ENCODE measurements around the gene PLA2G2E.

DNA sequence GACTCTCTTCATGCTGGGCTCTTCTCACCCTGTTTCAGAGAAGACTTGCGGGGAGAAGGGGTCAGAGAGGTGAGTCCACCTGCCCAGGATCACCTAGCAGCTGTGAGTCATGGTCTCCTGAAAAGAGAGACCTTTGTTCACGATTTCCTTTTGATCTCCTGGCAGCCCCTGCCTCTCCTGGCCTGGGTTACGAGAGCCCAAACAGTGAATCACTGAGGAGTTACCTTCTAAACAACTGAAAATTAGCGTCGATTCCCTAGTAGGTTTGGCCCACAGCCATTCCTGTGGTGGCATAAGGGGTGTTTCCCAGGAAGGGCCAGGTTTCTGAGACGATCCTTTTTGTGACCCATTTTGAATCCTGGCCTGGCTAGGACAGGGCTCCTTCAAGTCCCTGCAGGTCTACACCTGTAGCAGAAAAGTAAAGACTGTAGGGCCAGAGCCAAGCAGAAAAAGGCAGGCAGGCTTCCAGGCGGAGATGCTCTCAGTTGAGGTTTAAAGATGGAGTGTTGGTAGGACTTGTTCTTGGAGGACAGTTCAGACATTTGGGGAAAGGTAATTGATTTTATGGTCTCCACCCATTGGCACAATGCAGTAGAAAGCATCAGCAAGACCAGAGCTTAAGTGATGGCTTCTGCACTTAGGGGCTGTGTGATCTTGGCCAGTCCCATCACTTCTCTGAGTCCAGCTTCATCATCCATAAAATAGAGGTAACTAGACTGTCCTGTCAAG lies 2.1 kb upstream of the PLA2G2E start:
- TF ChIP-seq YY1 (IDR thresholded peaks at IDR 0.05) = no peak
- TF ChIP-seq, protein P1, sequence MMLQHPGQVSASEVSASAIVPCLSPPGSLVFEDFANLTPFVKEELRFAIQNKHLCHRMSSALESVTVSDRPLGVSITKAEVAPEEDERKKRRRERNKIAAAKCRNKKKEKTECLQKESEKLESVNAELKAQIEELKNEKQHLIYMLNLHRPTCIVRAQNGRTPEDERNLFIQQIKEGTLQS (IDR thresholded peaks at IDR 0.05) = no peak
- TF ChIP-seq JUND (IDR thresholded peaks at IDR 0.05) = no peak
- TF ChIP-seq, protein P2, sequence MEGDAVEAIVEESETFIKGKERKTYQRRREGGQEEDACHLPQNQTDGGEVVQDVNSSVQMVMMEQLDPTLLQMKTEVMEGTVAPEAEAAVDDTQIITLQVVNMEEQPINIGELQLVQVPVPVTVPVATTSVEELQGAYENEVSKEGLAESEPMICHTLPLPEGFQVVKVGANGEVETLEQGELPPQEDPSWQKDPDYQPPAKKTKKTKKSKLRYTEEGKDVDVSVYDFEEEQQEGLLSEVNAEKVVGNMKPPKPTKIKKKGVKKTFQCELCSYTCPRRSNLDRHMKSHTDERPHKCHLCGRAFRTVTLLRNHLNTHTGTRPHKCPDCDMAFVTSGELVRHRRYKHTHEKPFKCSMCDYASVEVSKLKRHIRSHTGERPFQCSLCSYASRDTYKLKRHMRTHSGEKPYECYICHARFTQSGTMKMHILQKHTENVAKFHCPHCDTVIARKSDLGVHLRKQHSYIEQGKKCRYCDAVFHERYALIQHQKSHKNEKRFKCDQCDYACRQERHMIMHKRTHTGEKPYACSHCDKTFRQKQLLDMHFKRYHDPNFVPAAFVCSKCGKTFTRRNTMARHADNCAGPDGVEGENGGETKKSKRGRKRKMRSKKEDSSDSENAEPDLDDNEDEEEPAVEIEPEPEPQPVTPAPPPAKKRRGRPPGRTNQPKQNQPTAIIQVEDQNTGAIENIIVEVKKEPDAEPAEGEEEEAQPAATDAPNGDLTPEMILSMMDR (IDR thresholded peaks at IDR 0.05; ENCODE audit: low read depth, low read length, missing input control) = no peak
- no peak for TF ChIP-seq EGR1 (IDR thresholded peaks at IDR 0.05; ENCODE audit: low read depth in 2 of 2)
- TF ChIP-seq, protein P3, sequence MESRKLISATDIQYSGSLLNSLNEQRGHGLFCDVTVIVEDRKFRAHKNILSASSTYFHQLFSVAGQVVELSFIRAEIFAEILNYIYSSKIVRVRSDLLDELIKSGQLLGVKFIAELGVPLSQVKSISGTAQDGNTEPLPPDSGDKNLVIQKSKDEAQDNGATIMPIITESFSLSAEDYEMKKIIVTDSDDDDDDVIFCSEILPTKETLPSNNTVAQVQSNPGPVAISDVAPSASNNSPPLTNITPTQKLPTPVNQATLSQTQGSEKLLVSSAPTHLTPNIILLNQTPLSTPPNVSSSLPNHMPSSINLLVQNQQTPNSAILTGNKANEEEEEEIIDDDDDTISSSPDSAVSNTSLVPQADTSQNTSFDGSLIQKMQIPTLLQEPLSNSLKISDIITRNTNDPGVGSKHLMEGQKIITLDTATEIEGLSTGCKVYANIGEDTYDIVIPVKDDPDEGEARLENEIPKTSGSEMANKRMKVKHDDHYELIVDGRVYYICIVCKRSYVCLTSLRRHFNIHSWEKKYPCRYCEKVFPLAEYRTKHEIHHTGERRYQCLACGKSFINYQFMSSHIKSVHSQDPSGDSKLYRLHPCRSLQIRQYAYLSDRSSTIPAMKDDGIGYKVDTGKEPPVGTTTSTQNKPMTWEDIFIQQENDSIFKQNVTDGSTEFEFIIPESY (IDR thresholded peaks at IDR 0.05) = no peak
- TF ChIP-seq, protein P4, sequence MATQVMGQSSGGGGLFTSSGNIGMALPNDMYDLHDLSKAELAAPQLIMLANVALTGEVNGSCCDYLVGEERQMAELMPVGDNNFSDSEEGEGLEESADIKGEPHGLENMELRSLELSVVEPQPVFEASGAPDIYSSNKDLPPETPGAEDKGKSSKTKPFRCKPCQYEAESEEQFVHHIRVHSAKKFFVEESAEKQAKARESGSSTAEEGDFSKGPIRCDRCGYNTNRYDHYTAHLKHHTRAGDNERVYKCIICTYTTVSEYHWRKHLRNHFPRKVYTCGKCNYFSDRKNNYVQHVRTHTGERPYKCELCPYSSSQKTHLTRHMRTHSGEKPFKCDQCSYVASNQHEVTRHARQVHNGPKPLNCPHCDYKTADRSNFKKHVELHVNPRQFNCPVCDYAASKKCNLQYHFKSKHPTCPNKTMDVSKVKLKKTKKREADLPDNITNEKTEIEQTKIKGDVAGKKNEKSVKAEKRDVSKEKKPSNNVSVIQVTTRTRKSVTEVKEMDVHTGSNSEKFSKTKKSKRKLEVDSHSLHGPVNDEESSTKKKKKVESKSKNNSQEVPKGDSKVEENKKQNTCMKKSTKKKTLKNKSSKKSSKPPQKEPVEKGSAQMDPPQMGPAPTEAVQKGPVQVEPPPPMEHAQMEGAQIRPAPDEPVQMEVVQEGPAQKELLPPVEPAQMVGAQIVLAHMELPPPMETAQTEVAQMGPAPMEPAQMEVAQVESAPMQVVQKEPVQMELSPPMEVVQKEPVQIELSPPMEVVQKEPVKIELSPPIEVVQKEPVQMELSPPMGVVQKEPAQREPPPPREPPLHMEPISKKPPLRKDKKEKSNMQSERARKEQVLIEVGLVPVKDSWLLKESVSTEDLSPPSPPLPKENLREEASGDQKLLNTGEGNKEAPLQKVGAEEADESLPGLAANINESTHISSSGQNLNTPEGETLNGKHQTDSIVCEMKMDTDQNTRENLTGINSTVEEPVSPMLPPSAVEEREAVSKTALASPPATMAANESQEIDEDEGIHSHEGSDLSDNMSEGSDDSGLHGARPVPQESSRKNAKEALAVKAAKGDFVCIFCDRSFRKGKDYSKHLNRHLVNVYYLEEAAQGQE (IDR thresholded peaks at IDR 0.05) = no peak
- no peak for TF ChIP-seq TAF1 (conservative IDR thresholded peaks at IDR 0.05)
- TF ChIP-seq NR2F2 (IDR thresholded peaks at IDR 0.05) = no peak
- TF ChIP-seq, protein P5, sequence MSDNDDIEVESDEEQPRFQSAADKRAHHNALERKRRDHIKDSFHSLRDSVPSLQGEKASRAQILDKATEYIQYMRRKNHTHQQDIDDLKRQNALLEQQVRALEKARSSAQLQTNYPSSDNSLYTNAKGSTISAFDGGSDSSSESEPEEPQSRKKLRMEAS (IDR thresholded peaks at IDR 0.05) = no peak
- TF ChIP-seq RAD21 (IDR thresholded peaks at IDR 0.05) = no peak
